ENCODE results near the gene TNFRSF12A. TPM values are rescaled to one million over a fixed set of nuclear protein-coding genes. Genes with fewer than 3 reads are reported as not detected.

Gene TNFRSF12A
- total RNA-seq, 1 experiment from 2014 or later: 147 TPM

- H3K18ac ChIP-seq (ENCODE audit: insufficient read length, low read depth, low read length): peak overlapping the region; percentile 29
- H3K23me2 ChIP-seq (ENCODE audit: insufficient read length, low read depth, low read length, poor library complexity, severe bottlenecking): peaks cover 9% of the 10 kb centered on the region
- peak; percentile 71 for DNase-seq
- Mint-ChIP-seq H3K9me3 (no peaks in the 10 kb centered on the region), H3K4me3 (peak overlapping the region; percentile 77 to 88), H3K27me3 (ENCODE audit: low read depth) (no peaks in the 10 kb centered on the region; the same call in 1 of the 2 replicates), H3K36me3 (ENCODE audit: insufficient read depth in 1 of 3, low read depth in 3 of 3) (peaks cover 0 to 7% (median 6%) of the 10 kb centered on the region in 3 experiments; a peak in 4 of 7 replicates), H3K4me1 (peaks cover 37 to 49% of the 10 kb centered on the region in 2 experiments), H3K27ac (peak overlapping the region; percentile 92 to 95 (median 94); a peak in 6 of 7 replicates)
- H2BK15ac ChIP-seq (ENCODE audit: low read depth, low read length): no peak overlapping the region
- H3K27ac ChIP-seq (ENCODE audit: insufficient read length, low read depth, low read length): no peak overlapping the region
- H2AFZ ChIP-seq (ENCODE audit: low read length): no peak overlapping the region
- WGBS (ENCODE audit: extremely low coverage, insufficient read length, low lambda C conversion rate): no CpG with 5 or more reads among the region's 25 CpGs
- H4K8ac ChIP-seq (replicated peaks; ENCODE audit: insufficient read length, low read depth, low read length): no peak overlapping the region
- no peak overlapping the region for H4K91ac ChIP-seq (ENCODE audit: insufficient read length, low read depth, low read length)
- H2BK12ac ChIP-seq (ENCODE audit: insufficient read length, low read depth, low read length): no peak overlapping the region
- H3K4me1 ChIP-seq (ENCODE audit: insufficient read depth, low read length): peaks cover 11% of the 10 kb centered on the region; the same call in 1 of the 2 replicates
- no peak overlapping the region for H3K4ac ChIP-seq (ENCODE audit: low read depth, low read length)
- H3K9me3 ChIP-seq (ENCODE audit: control insufficient read depth, low read depth, low read length): no peaks in the 10 kb centered on the region
- H3K9ac ChIP-seq (ENCODE audit: extremely low read depth, insufficient read length, low read length): peak overlapping the region; percentile 37
- no peak overlapping the region for H2AK5ac ChIP-seq (ENCODE audit: insufficient read length, low read length)
- TF ChIP-seq CTCF (conservative IDR thresholded peaks at IDR 0.05): no peak
- no peak overlapping the region for H3T11ph ChIP-seq (ENCODE audit: low read length)
- H3K79me1 ChIP-seq (ENCODE audit: insufficient read depth, low read depth, low read length, poor library complexity, severe bottlenecking): no peaks in the 10 kb centered on the region
- H3K56ac ChIP-seq (ENCODE audit: insufficient read length, low read depth, low read length): no peak overlapping the region
- no peak overlapping the region for H2BK20ac ChIP-seq (ENCODE audit: low read depth, low read length, poor library complexity, severe bottlenecking)
- no peak overlapping the region for H3K14ac ChIP-seq (ENCODE audit: insufficient read depth, low read length)
- H2BK5ac ChIP-seq (ENCODE audit: insufficient read length, low read length): no peak overlapping the region
- H3K79me2 ChIP-seq (ENCODE audit: insufficient read depth, low read length): no peaks in the 10 kb centered on the region
- no peak overlapping the region for H2BK120ac ChIP-seq (ENCODE audit: low read depth, low read length, poor library complexity, severe bottlenecking)
- H3K27me3 ChIP-seq (ENCODE audit: insufficient read depth, low read length): no peaks in the 10 kb centered on the region
- H3K23ac ChIP-seq (ENCODE audit: insufficient read length, low read depth, low read length): no peak overlapping the region
- H4K5ac ChIP-seq (ENCODE audit: insufficient read length, low read depth, low read length): no peak overlapping the region
- H3K4me2 ChIP-seq (ENCODE audit: insufficient read depth, insufficient read length, low read length): peak overlapping the region; percentile 64
- no peaks in the 10 kb centered on the region for H4K20me1 ChIP-seq (ENCODE audit: control insufficient read depth, insufficient read depth, insufficient read length)
These were observed 15.3 kb upstream of the TNFRSF12A start for GRCh38 chr16:3004781-3005284.

All from H9 (cell line).